ENCODE results near the gene TRUB1. TPM values are rescaled to one million over a fixed set of nuclear protein-coding genes. Genes with fewer than 3 reads are reported as not detected.

TRUB1 gene
- total RNA-seq, 6 experiments from 2014 or later: 6.7 to 12.5 (median 8.7) TPM

DNA sequence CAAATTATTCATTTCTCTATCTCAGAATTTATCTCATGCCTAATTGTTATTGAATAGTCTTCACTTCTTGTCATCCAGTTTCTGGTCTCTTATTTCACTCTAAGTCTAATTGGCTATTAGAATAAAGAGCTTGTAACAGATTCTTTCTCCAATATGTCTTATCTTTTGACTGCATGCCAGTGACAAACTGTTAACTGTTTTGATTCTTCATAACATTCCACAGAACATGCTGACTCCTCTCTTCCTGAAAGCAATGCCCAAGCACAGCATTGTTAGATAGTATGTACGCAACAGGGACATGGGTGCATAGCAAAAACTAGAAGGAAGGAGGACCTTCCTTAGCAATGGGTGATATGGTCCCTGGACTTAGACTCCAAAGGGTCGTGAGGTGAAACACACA is 65.4 kb downstream of the TRUB1 start:
- ATAC-seq (peak in 1 of 4 donors; percentile 46), DNase-seq (no peak)
- TF ChIP-seq, protein P1, sequence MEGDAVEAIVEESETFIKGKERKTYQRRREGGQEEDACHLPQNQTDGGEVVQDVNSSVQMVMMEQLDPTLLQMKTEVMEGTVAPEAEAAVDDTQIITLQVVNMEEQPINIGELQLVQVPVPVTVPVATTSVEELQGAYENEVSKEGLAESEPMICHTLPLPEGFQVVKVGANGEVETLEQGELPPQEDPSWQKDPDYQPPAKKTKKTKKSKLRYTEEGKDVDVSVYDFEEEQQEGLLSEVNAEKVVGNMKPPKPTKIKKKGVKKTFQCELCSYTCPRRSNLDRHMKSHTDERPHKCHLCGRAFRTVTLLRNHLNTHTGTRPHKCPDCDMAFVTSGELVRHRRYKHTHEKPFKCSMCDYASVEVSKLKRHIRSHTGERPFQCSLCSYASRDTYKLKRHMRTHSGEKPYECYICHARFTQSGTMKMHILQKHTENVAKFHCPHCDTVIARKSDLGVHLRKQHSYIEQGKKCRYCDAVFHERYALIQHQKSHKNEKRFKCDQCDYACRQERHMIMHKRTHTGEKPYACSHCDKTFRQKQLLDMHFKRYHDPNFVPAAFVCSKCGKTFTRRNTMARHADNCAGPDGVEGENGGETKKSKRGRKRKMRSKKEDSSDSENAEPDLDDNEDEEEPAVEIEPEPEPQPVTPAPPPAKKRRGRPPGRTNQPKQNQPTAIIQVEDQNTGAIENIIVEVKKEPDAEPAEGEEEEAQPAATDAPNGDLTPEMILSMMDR (IDR thresholded peaks at IDR 0.05): no peak
- no peak for TF ChIP-seq POLR2A (IDR thresholded peaks at IDR 0.05)
- Histone ChIP-seq H3K9me3 (no peaks in the 10 kb centered on the region), H3K27ac (no peak overlapping the region), H3K36me3 (no peaks in the 10 kb centered on the region), H3K4me3 (no peak overlapping the region), H3K27me3 (no peaks in the 10 kb centered on the region), H3K4me1 (peaks cover 0 to 9% (median 0%) of the 10 kb centered on the region in 4 donors)
- intact Hi-C loops (cut with DNase I): no loop called here
- WGBS (ENCODE audit: insufficient coverage, low coverage, low lambda C conversion rate, missing lambda C conversion rate): 73% methylated on average over 2 of the region's 2 CpGs

DNA sequence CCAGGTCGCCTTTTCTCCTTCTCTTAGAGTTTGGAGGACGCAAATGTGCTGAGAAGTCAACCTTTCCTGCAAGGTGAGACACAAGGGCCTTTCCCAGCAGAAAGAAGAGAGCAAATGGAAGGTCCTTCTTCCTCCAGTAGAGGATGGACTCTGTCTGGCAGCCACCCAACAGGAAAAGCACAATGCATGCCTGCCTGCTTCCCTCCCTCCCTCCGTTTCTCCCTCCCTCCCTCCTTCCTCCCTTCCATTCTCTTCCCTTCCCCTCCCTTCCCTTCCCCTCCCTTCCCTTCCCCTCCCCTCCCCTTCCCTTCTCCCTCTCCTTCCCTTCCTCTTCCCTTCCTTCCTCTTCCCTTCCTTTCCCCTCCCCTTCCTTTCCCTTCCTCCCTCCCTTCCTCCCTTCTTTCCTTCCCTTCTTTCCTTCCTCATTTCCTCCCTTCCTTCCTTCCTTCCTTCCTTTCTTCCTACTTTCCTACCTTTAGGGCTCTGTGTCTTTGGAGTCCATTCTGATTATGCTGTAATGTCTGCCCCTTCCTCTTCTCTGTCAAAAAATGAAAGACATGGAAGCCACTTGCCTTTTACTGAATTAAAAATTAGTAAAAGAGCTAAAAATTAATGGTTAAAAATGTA is 66.4 kb downstream of the TRUB1 start:
- DNase-seq (no peak), ATAC-seq (no peak)
- TF ChIP-seq, protein P1 (IDR thresholded peaks at IDR 0.05): no peak
- no peak for TF ChIP-seq POLR2A (IDR thresholded peaks at IDR 0.05)
- intact Hi-C loops (cut with DNase I): no loop called here
- WGBS (ENCODE audit: insufficient coverage, low coverage, low lambda C conversion rate, missing lambda C conversion rate): 60% methylated on average over 3 of the region's 3 CpGs
- Histone ChIP-seq H3K27ac (no peak overlapping the region), H3K4me1 (peaks cover 0 to 9% (median 0%) of the 10 kb centered on the region in 4 donors), H3K4me3 (no peak overlapping the region), H3K36me3 (no peaks in the 10 kb centered on the region), H3K9me3 (no peaks in the 10 kb centered on the region), H3K27me3 (no peaks in the 10 kb centered on the region)

DNA sequence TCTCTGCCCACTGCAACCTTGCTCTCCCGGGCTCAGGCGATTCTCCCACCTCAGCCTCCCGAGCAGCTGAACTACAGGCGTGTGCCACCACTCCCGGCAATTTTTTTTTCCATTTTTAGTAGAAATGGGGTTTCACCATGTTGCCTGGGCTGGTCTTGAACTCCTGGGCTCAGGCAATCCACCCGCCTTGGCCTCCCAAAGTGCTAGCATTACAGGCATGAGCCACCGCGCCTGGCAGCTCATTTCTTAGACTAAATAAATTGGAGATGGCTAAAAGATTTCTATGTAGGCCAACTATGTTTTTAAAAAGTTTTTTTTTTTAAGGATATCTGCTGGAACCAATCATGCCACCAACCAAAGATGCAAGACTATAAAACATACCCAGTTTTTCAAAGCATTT is 67.8 kb downstream of the TRUB1 start:
- TF ChIP-seq POLR2A (IDR thresholded peaks at IDR 0.05): no peak
- TF ChIP-seq, protein P1 (IDR thresholded peaks at IDR 0.05): no peak
- no peaks in the 10 kb centered on the region for H3K27me3 ChIP-seq
- no peak for DNase-seq
- intact Hi-C loops (cut with DNase I): no loop called here
- no peaks in the 10 kb centered on the region for H3K36me3 ChIP-seq
- H3K27ac ChIP-seq: no peak overlapping the region
- ATAC-seq: no peak
- no peak overlapping the region for H3K4me3 ChIP-seq
- H3K9me3 ChIP-seq: no peaks in the 10 kb centered on the region
- H3K4me1 ChIP-seq: no peaks in the 10 kb centered on the region
- 94% methylated on average over 7 of the region's 8 CpGs for WGBS (ENCODE audit: insufficient coverage, low coverage, low lambda C conversion rate, missing lambda C conversion rate)

DNA sequence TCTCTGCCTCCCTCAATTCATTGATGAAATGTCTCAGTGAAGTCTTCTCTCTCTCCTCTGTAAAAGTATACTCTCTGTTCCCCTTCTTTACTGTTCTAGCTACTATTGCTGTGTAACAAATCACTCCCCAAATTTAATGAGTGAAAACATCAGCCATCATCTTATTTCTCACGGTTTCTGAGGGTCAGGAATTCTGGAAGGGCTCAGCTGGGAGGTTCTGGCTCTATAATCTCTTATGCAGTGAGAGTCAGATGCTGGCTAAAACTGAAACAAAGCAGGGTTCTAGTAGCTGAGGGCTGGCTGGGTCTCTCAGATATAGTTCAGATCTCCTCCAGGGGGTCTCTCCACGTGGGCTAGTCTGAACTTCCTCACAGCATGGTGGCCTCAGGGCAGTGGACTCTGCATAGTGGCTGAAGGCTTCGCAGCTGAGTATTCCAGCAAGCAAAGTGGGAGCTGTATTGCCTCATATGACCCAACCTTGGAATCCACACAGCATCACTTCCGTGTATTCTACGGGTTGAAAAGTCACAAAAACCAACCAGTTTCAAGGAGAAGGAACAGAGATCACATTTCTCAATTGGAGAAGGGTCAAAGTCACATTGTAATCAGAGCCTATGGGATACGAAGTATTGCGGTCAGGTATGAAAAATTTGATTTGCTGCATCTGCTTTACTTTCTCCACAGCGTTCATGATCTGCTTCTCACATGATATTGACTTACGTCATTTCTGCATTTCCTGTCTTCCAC is 80.4 kb downstream of the TRUB1 start:
- Histone ChIP-seq H3K27me3 (no peaks in the 10 kb centered on the region), H3K4me1 (no peaks in the 10 kb centered on the region), H3K4me3 (no peak overlapping the region), H3K9me3 (no peaks in the 10 kb centered on the region), H3K27ac (no peak overlapping the region), H3K36me3 (no peaks in the 10 kb centered on the region)
- no peak for ATAC-seq
- TF ChIP-seq, protein P1 (IDR thresholded peaks at IDR 0.05): no peak
- no peak for TF ChIP-seq POLR2A (IDR thresholded peaks at IDR 0.05)
- intact Hi-C loops (cut with DNase I): no loop called here
- DNase-seq: no peak
- WGBS (ENCODE audit: insufficient coverage, low coverage, low lambda C conversion rate, missing lambda C conversion rate): 65% methylated on average over 7 of the region's 9 CpGs
